GM10847 (cell line): ENCODE results near the gene SLC25A25.
A peak's percentile ranks its signal among the peaks of the same experiment; 100 is the strongest.

Experiments
- POLR2A ChIP-seq: IDR thresholded peaks from 2 replicates; pipeline ENCODE4 v1.6.1; 2011; ENCODE audit not compliant: insufficient read length; ENCODE audit errors: extremely low read depth

SLC25A25 gene

GRCh38 chr9:128120061-128120740 lies 52.2 kb downstream of the SLC25A25 start:
- no peak for TF ChIP-seq POLR2A

- no peak for TF ChIP-seq POLR2A
Measured at GRCh38 chr9:128120741-128121465, 52.9 kb downstream of the SLC25A25 start.

GRCh38 chr9:128121466-128121810 lies 53.4 kb downstream of the SLC25A25 start:
- no peak for TF ChIP-seq POLR2A

- no peak for TF ChIP-seq POLR2A
Measured at GRCh38 chr9:128121924-128122808, 54.1 kb downstream of the SLC25A25 start.

GRCh38 chr9:128122809-128123175 lies 54.8 kb downstream of the SLC25A25 start:
- no peak for TF ChIP-seq POLR2A

GRCh38 chr9:128123451-128124080 lies 55.5 kb downstream of the SLC25A25 start:
- no peak for TF ChIP-seq POLR2A

- TF ChIP-seq POLR2A: no peak
Measured at GRCh38 chr9:128124451-128124850, 56.4 kb downstream of the SLC25A25 start.

- no peak for TF ChIP-seq POLR2A
Measured at GRCh38 chr9:128124873-128125579, 57.0 kb downstream of the SLC25A25 start.

- no peak for TF ChIP-seq POLR2A
Measured at GRCh38 chr9:128125580-128126354, 57.7 kb downstream of the SLC25A25 start.

- peak; percentile 50 for TF ChIP-seq POLR2A
Measured at GRCh38 chr9:128127568-128127989, 59.5 kb downstream of the SLC25A25 start, which contains the start of gene PTGES2. TSS of gene PTGES2 (minus strand) at chr9:128127729. CDS start at chr9:128127717, 12 bp downstream.

GRCh38 chr9:128127990-128128835 lies 60.2 kb downstream of the SLC25A25 start:
- peak; percentile 36 for TF ChIP-seq POLR2A

- no peak for TF ChIP-seq POLR2A
Measured at GRCh38 chr9:128128836-128129590, 61.0 kb downstream of the SLC25A25 start.
